A549 (cell line): ENCODE measurements around the gene ADAMTS15. TPM values are rescaled to one million over a fixed set of nuclear protein-coding genes. Genes with fewer than 3 reads are reported as not detected.

Experiments
- ATAC-seq, 2 experiments: fragments of 200-7000 bp in 1 of 2; fragments of >200 bp in 1 of 2; cut with Nextera tagmentation in 1 of 2; cut with Tn5 transposase in 1 of 2; 3 replicates each; pipeline versions ENCODE4 v1.8.0 to v1.9.1; 2018 to 2020; ENCODE audit warnings: mild to moderate bottlenecking in 1 of 2, moderate library complexity in 1 of 2
- CTCF ChIA-PET: fragments of 300-600 bp; sonication (Branson Sonifier 250); formaldehyde crosslinking; extraction: SDS; loops from one replicate; lab custom pipeline; 2021; ENCODE audit warnings: antibody characterized with exemption, inconsistent platforms; lab: Yijun Ruan, JAX
- POLR2A ChIA-PET: fragments of 350-600 bp; formaldehyde crosslinking; extraction: SDS; loops from one replicate; lab custom pipeline; 2021; ENCODE audit warnings: antibody characterized with exemption, inconsistent platforms; lab: Yijun Ruan, JAX
- DNase-seq, 2 experiments: peaks; one replicate each; pipeline versions ENCODE4 v3.0.0 to v3.0.0-alpha.2; 2011 to 2016; ENCODE audit warnings: low read depth in 1 of 2, low spot score in 1 of 2
- FAIRE-seq: peaks from 2 replicates; lab custom pipeline; 2011; peaks lifted over from hg19 to GRCh38; lab: Jason Lieb, UNC
- H3K27ac ChIP-seq, 2 experiments: fragments of >200 bp; sonication (Bioruptor Twin); formaldehyde crosslinking; 3 replicates each; pipeline ENCODE4 v1.5.1; 2016 to 2017
- H3K4me1 ChIP-seq: fragments of >200 bp; sonication (Bioruptor Twin); formaldehyde crosslinking; 3 replicates; pipeline ENCODE4 v1.6.1; 2016
- H3K4me2 ChIP-seq: fragments of >200 bp; sonication (Bioruptor Twin); formaldehyde crosslinking; 3 replicates; pipeline ENCODE4 v1.6.1; 2016
- H3K4me3 ChIP-seq: fragments of >200 bp; sonication (Bioruptor Twin); formaldehyde crosslinking; 3 replicates; pipeline ENCODE4 v1.5.1; 2016
- H3K9me3 ChIP-seq: fragments of >200 bp; sonication (Bioruptor Twin); formaldehyde crosslinking; 3 replicates; pipeline ENCODE4 v1.6.1; 2016
- BCL3 ChIP-seq: fragments of >200 bp; sonication (Bioruptor Twin); formaldehyde crosslinking; IDR thresholded peaks from 3 replicates; pipeline ENCODE4 v1.6.1; 2016
- BHLHE40 ChIP-seq: IDR thresholded peaks from 2 replicates; pipeline ENCODE4 v1.6.1; 2012; ENCODE audit warnings: low read depth, low read length, inconsistent platforms
- CBX2 ChIP-seq: fragments of 200-600 bp; sonication (generic); IDR thresholded peaks from 2 replicates; pipeline ENCODE4 v1.6.1; 2016; ENCODE audit warnings: low read depth, mild to moderate bottlenecking, borderline replicate concordance
- CBX8 ChIP-seq: fragments of 200-600 bp; sonication (generic); IDR thresholded peaks from 2 replicates; pipeline ENCODE4 v1.6.1; 2016
- CEBPB ChIP-seq, 2 experiments: fragments of >200 bp in 1 of 2; sonication (Bioruptor Twin) in 1 of 2; formaldehyde crosslinking in 1 of 2; IDR thresholded peaks; 2 replicates each; pipeline ENCODE4 v1.6.1; 2012 to 2016
- CHD4 ChIP-seq: fragments of 200-600 bp; sonication (generic); IDR thresholded peaks from 2 replicates; pipeline ENCODE4 v1.6.1; 2016; ENCODE audit warnings: antibody characterized with exemption, mild to moderate bottlenecking, borderline replicate concordance
- E2F6 ChIP-seq: IDR thresholded peaks from 2 replicates; pipeline ENCODE4 v1.6.1; 2012; ENCODE audit warnings: low read depth, borderline replicate concordance
- EHF ChIP-seq: fragments of 250-450 bp; sonication (Bioruptor Pico); IDR thresholded peaks from 2 replicates; pipeline ENCODE4 v1.5.0; 2020; ENCODE audit warnings: mild to moderate bottlenecking
- ELK1 ChIP-seq: fragments of 150-350 bp; IDR thresholded peaks from 2 replicates; pipeline ENCODE4 v1.6.1; 2014; ENCODE audit warnings: low read depth, mild to moderate bottlenecking, low read length
- EP300 ChIP-seq, 2 experiments: fragments of >200 bp; sonication (Bioruptor Twin); formaldehyde crosslinking; IDR thresholded peaks; 2 replicates in 1 of 2; 3 replicates in 1 of 2; pipeline ENCODE4 v1.6.1; 2016 to 2017
- ESRRA ChIP-seq: fragments of 150-350 bp; IDR thresholded peaks from 2 replicates; pipeline ENCODE4 v1.6.1; 2014; ENCODE audit warnings: mild to moderate bottlenecking, low read length, borderline replicate concordance
- HES2 ChIP-seq: fragments of >200 bp; sonication (Bioruptor Twin); formaldehyde crosslinking; IDR thresholded peaks from 2 replicates; pipeline ENCODE4 v1.6.1; 2016
- HMGXB4 ChIP-seq: fragments of 250-450 bp; sonication (Bioruptor Pico); IDR thresholded peaks from 2 replicates; pipeline ENCODE4 v1.5.0; 2021; ENCODE audit warnings: mild to moderate bottlenecking, moderate library complexity, borderline replicate concordance
- JUNB ChIP-seq: fragments of >200 bp; sonication (Bioruptor Twin); formaldehyde crosslinking; IDR thresholded peaks from 2 replicates; pipeline ENCODE4 v1.6.1; 2016
- KDM1A ChIP-seq: fragments of 200-600 bp; sonication (generic); IDR thresholded peaks from 2 replicates; pipeline ENCODE4 v1.6.1; 2016; ENCODE audit warnings: low read depth, mild to moderate bottlenecking
- MAFK ChIP-seq: fragments of 450-650 bp; IDR thresholded peaks from 2 replicates; pipeline ENCODE4 v1.6.1; 2014; ENCODE audit not compliant: partially characterized antibody
- MAX ChIP-seq: IDR thresholded peaks from 2 replicates; pipeline ENCODE4 v1.6.1; 2012
- MAZ ChIP-seq: fragments of 150-350 bp; IDR thresholded peaks from 2 replicates; pipeline ENCODE4 v1.6.1; 2014; ENCODE audit warnings: antibody characterized with exemption, low read depth, low read length, borderline replicate concordance
- MYC ChIP-seq: IDR thresholded peaks from 2 replicates; pipeline ENCODE4 v1.6.1; 2012; ENCODE audit warnings: mild to moderate bottlenecking, inconsistent platforms, low read length, improper control_type of control experiment, borderline replicate concordance
- NFE2L2 ChIP-seq: fragments of 150-350 bp; conservative IDR thresholded peaks from 2 replicates; pipeline ENCODE4 v1.6.1; 2014; ENCODE audit warnings: low read length
- PBX3 ChIP-seq: IDR thresholded peaks from 2 replicates; pipeline ENCODE4 v1.6.1; 2012
- POLR2A ChIP-seq: IDR thresholded peaks from 2 replicates; pipeline ENCODE4 v1.6.1; 2012; ENCODE audit warnings: mild to moderate bottlenecking, low read length
- RCOR1 ChIP-seq: fragments of 150-350 bp; IDR thresholded peaks from 2 replicates; pipeline ENCODE4 v1.6.1; 2014; ENCODE audit warnings: antibody characterized with exemption, low read length, low read depth
- RNF2 ChIP-seq: fragments of 200-600 bp; sonication (generic); IDR thresholded peaks from 2 replicates; pipeline ENCODE4 v1.6.1; 2016; ENCODE audit warnings: low read depth, mild to moderate bottlenecking, antibody characterized with exemption, moderate library complexity, borderline replicate concordance
- SMC3 ChIP-seq: fragments of >200 bp; sonication (Bioruptor Twin); formaldehyde crosslinking; IDR thresholded peaks from 3 replicates; pipeline ENCODE4 v1.6.1; 2018; ENCODE audit warnings: inconsistent platforms
- ZFP36 ChIP-seq: fragments of 450-650 bp; IDR thresholded peaks from 2 replicates; pipeline ENCODE4 v1.6.1; 2014; ENCODE audit warnings: borderline replicate concordance; ENCODE audit not compliant: partially characterized antibody
- WGBS: methylation state at CpG from one replicate; pipeline ENCODE4 v1.1.6; 2017; ENCODE audit errors: missing lambda C conversion rate; 5-methylcytosine and 5-hydroxymethylcytosine counted together
- polyA plus RNA-seq, 4 experiments: library from polyadenylated mRNA; depleted of rRNA in 3 of 4; stranded (reverse); fragments of >200 nt; fragmentation: RNase III in 1 of 4; extraction: RNeasy Plus Mini Kit Qiagen cat#74134 plus additional on column Dnase treatment in 1 of 4; gene quantifications; 2 replicates in 3 of 4; 3 replicates in 1 of 4; pipeline ENCODE4 v1.2.3, GENCODE V29; 2011 to 2017

ADAMTS15 gene
- polyA plus RNA-seq, 2 of the 4 experiments (the other 2 are of a cell fraction) = 2.2 to 4.0 TPM

GRCh38 chr11:130513132-130513531, 64.7 kb downstream of the ADAMTS15 start (continued):
- TF ChIP-seq PBX3 (no peak), BHLHE40 (no peak), MAZ (no peak)

- Histone ChIP-seq H3K4me1 (no peaks in the 10 kb centered on the region), H3K27ac (no peak overlapping the region), H3K9me3 (no peaks in the 10 kb centered on the region), H3K4me2 (no peak overlapping the region), H3K4me3 (no peak overlapping the region)
- POLR2A ChIA-PET = no interaction called here
- ATAC-seq (no peak), FAIRE-seq (no peak), DNase-seq (no peak)
- CTCF ChIA-PET = no interaction called here
- TF ChIP-seq JUNB (no peak), CBX8 (no peak), NFE2L2 (no peak), CBX2 (no peak), RNF2 (no peak), E2F6 (no peak), CEBPB (IDR thresholded peaks at IDR 0.05) (no peak), ZFP36 (no peak), EP300 (IDR thresholded peaks at IDR 0.05) (no peak), MYC (no peak)
These were observed 65.9 kb downstream of the ADAMTS15 start for GRCh38 chr11:130514316-130514715.

- ATAC-seq = no peak
- CTCF ChIA-PET = interaction anchor here (1.3 kb wide), 1 partner anchor 347 kb away, joined by 3 read pairs; no protein-coding TSS in a partner anchor
These were observed 66.4 kb downstream of the ADAMTS15 start for GRCh38 chr11:130514851-130515250.

More at GRCh38 chr11:130514851-130515250, 66.4 kb downstream of the ADAMTS15 start:
- Histone ChIP-seq H3K4me3 (no peak overlapping the region), H3K4me1 (no peaks in the 10 kb centered on the region), H3K27ac (no peak overlapping the region), H3K4me2 (no peak overlapping the region), H3K9me3 (no peaks in the 10 kb centered on the region)
- no peak for FAIRE-seq
- POLR2A ChIA-PET = no interaction called here
- no peak for DNase-seq
- TF ChIP-seq RCOR1 (no peak), HMGXB4 (CRISPR knock-in tag) (no peak), EHF (CRISPR knock-in tag) (no peak), MAX (no peak), BCL3 (no peak), JUNB (no peak), ESRRA (no peak), MAFK (no peak), SMC3 (no peak), MAZ (no peak), KDM1A (no peak), POLR2A (no peak), PBX3 (no peak), ELK1 (no peak), HES2 (no peak), EP300 (IDR thresholded peaks at IDR 0.05) (no peak), CHD4 (no peak)
- 68% methylated on average over 3 of the region's 6 CpGs for WGBS
